ENCODE measurements around the gene NOL4L. TPM values are rescaled to one million over a fixed set of nuclear protein-coding genes. Genes with fewer than 3 reads are reported as not detected.

The NOL4L gene
- polyA plus RNA-seq, 1 donor (not counting 4 experiments of a cell fraction or from before 2014, with no cell fraction given) = 1.0 TPM

GRCh38 chr20:32400476-32400875, 184.7 kb downstream of the NOL4L start:
- FAIRE-seq (no peak), DNase-seq (ENCODE audit: low read depth, low spot score) (no peak)
- Histone ChIP-seq H3K4me1 (ENCODE audit: control insufficient read depth, extremely low read depth, insufficient read depth, low read length) (peaks cover 8% of the 10 kb centered on the region), H3K27ac (ENCODE audit: control insufficient read depth, insufficient read depth, low read length) (no peak overlapping the region), H3K27me3 (ENCODE audit: control insufficient read depth, extremely low read depth, insufficient read depth, low read length) (no peaks in the 10 kb centered on the region), H3K79me2 (ENCODE audit: control insufficient read depth, insufficient read depth, low read length) (peaks cover 33% of the 10 kb centered on the region), H4K20me1 (ENCODE audit: control insufficient read depth, extremely low read depth, insufficient read depth, low read length) (no peaks in the 10 kb centered on the region), H3K4me2 (ENCODE audit: control insufficient read depth, extremely low read depth, insufficient read depth, low read depth, low read length) (no peak overlapping the region), H3K9ac (ENCODE audit: control insufficient read depth, extremely low read depth, insufficient read depth, low read length) (no peak overlapping the region), H3K9me3 (ENCODE audit: control insufficient read depth, low read depth, low read length) (no peaks in the 10 kb centered on the region), H2AFZ (ENCODE audit: control insufficient read depth, low read length) (no peak overlapping the region), H3K9me1 (ENCODE audit: control insufficient read depth, extremely low read depth, insufficient read depth, low read length) (no peaks in the 10 kb centered on the region), H3K4me3 (ENCODE audit: control insufficient read depth in 2 of 3, extremely low read depth in 1 of 3, insufficient read depth in 2 of 3, low read depth in 1 of 3, low read length in 3 of 3) (no peak overlapping the region), H3K36me3 (ENCODE audit: control insufficient read depth in 2 of 2, extremely low read depth in 1 of 2, insufficient read depth in 2 of 2, low read length in 2 of 2) (no peaks in the 10 kb centered on the region)
- dilution Hi-C loops (cut with MboI; ENCODE audit: extremely low pct_ligation_motif_present, low sequenced_read_pairs) = no loop called here
- TF ChIP-seq EZH2 (IDR thresholded peaks at IDR 0.05; ENCODE audit: low read length) = no peak
- TF ChIP-seq CTCF (optimal IDR thresholded peaks at IDR 0.05 in 1 of 3, IDR thresholded peaks at IDR 0.05 in 1 of 3, conservative IDR thresholded peaks at IDR 0.05 in 1 of 3; ENCODE audit: extremely low read depth in 1 of 3, insufficient read depth in 2 of 3, low read length in 3 of 3) = no peak

DNA sequence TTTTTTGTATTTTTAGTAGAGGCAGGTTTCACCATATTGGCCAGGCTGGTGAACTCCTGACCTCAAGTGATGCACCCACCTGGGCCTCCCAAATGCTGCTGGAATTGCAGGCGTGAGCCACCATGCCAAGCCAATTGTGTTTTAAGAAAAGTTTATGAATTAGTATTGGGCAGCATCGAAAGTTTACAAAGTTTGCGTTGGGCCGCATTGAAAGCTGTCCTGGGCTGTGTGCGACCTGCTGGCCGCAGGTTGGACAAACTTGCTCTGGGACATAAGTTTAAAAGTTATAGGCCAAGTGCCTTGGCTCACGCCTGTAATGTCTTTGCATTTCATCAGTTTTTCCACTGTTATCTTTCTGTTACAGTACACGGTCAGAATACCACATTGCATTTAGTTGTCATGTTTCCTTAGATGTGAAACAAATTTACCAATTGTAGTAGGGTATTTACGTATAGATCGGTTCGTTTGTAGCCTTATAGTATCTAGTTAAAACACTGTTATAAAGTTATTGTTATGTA, 187.5 kb downstream of the NOL4L start:
- Histone ChIP-seq H3K9me1 (ENCODE audit: control insufficient read depth, extremely low read depth, insufficient read depth, low read length) (no peaks in the 10 kb centered on the region), H3K36me3 (ENCODE audit: control insufficient read depth in 2 of 2, extremely low read depth in 1 of 2, insufficient read depth in 2 of 2, low read length in 2 of 2) (no peaks in the 10 kb centered on the region), H3K27ac (ENCODE audit: control insufficient read depth, insufficient read depth, low read length) (no peak overlapping the region), H3K4me3 (ENCODE audit: control insufficient read depth in 2 of 3, extremely low read depth in 1 of 3, insufficient read depth in 2 of 3, low read depth in 1 of 3, low read length in 3 of 3) (no peak overlapping the region), H3K4me1 (ENCODE audit: control insufficient read depth, extremely low read depth, insufficient read depth, low read length) (no peaks in the 10 kb centered on the region), H3K9ac (ENCODE audit: control insufficient read depth, extremely low read depth, insufficient read depth, low read length) (no peak overlapping the region), H3K9me3 (ENCODE audit: control insufficient read depth, low read depth, low read length) (no peaks in the 10 kb centered on the region), H4K20me1 (ENCODE audit: control insufficient read depth, extremely low read depth, insufficient read depth, low read length) (no peaks in the 10 kb centered on the region), H3K4me2 (ENCODE audit: control insufficient read depth, extremely low read depth, insufficient read depth, low read depth, low read length) (no peak overlapping the region), H3K27me3 (ENCODE audit: control insufficient read depth, extremely low read depth, insufficient read depth, low read length) (no peaks in the 10 kb centered on the region), H2AFZ (ENCODE audit: control insufficient read depth, low read length) (no peak overlapping the region), H3K79me2 (ENCODE audit: control insufficient read depth, insufficient read depth, low read length) (peaks cover 34% of the 10 kb centered on the region)
- dilution Hi-C loops (cut with MboI; ENCODE audit: extremely low pct_ligation_motif_present, low sequenced_read_pairs) = no loop called here
- FAIRE-seq = no peak
- no peak for DNase-seq (ENCODE audit: low read depth, low spot score)
- TF ChIP-seq CTCF (optimal IDR thresholded peaks at IDR 0.05 in 1 of 3, IDR thresholded peaks at IDR 0.05 in 1 of 3, conservative IDR thresholded peaks at IDR 0.05 in 1 of 3; ENCODE audit: extremely low read depth in 1 of 3, insufficient read depth in 2 of 3, low read length in 3 of 3) (no peak), EZH2 (IDR thresholded peaks at IDR 0.05; ENCODE audit: low read length) (no peak)

Measured in keratinocyte (primary cell).